Measurements from ENCODE around the gene CDH24. TPM values are rescaled to one million over a fixed set of nuclear protein-coding genes. Genes with fewer than 3 reads are reported as not detected.

Gene CDH24
- total and polyA plus RNA-seq, 8 donors: 1.2 to 14.3 (median 3.7) TPM; not detected in 1

DNA sequence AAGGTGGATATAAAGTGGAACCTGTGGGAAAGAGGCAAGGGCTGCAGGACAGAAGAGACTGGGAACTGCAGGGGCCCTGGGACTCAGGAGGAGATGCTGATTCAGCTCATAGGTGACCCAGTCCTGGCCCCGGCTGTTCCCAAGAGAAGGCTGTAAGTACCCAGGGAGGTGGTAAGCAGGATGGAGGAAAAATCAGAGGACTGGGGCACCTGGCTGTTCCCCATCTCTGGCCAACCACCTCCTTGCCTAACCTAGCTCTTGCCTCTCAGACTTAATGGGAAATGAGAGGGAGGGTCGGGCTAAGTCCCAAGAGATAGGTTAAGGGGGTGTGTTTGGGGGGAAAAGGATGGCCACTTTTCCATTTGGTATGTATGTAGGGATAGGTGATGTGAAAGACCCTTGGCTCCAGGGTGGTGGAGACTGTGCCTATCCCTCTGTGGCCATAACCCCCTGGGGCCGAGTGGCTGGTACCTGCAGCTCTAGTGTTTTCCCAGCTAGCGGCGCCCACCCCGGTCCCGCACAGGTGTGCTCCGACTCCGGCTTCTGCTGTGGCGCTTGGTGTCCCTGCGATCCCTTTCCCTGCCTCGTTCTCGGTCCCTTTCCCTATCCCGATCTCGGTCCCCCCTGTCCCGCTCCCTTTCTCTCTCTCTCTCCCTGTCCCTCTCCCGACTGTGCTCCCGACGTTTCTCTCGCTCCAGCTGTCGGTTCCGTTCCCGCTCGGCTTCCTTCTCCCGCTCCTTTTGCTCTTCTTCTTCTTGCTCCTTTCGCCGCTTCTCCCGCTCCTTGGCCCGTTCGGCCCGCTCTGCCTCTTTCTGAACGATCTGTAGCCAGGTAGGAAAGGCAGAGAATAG lies 1.6 kb upstream of the CDH24 start:
- H3K4me3 ChIP-seq: no peak overlapping the region
- peaks cover 48 to 55% (median 54%) of the 10 kb centered on the region in 4 donors for H3K36me3 ChIP-seq
- WGBS, 5 donors: 88 to 91% (median 90%) methylated on average over 29 to 32 of the region's 32 CpGs
- H3K9me3 ChIP-seq: no peaks in the 10 kb centered on the region
- intact Hi-C loops (cut with DNase I; ENCODE audit: low total_unique reads): loop anchor here (2.0 kb wide), 1 partner anchor 72 kb away; no protein-coding TSS in a partner anchor
- H3K4me1 ChIP-seq: peaks cover 22 to 51% (median 27%) of the 10 kb centered on the region in 4 donors
- TF ChIP-seq, protein P1, sequence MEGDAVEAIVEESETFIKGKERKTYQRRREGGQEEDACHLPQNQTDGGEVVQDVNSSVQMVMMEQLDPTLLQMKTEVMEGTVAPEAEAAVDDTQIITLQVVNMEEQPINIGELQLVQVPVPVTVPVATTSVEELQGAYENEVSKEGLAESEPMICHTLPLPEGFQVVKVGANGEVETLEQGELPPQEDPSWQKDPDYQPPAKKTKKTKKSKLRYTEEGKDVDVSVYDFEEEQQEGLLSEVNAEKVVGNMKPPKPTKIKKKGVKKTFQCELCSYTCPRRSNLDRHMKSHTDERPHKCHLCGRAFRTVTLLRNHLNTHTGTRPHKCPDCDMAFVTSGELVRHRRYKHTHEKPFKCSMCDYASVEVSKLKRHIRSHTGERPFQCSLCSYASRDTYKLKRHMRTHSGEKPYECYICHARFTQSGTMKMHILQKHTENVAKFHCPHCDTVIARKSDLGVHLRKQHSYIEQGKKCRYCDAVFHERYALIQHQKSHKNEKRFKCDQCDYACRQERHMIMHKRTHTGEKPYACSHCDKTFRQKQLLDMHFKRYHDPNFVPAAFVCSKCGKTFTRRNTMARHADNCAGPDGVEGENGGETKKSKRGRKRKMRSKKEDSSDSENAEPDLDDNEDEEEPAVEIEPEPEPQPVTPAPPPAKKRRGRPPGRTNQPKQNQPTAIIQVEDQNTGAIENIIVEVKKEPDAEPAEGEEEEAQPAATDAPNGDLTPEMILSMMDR (IDR thresholded peaks at IDR 0.05): no peak
- TF ChIP-seq EP300 (IDR thresholded peaks at IDR 0.05) (no peak), POLR2AphosphoS5 (IDR thresholded peaks at IDR 0.05) (no peak), POLR2A (IDR thresholded peaks at IDR 0.05) (no peak)
- H3K27ac ChIP-seq: peak overlapping the region in 2 of 5 donors; percentile 79 to 80
- no peak for DNase-seq
- H3K27me3 ChIP-seq: no peaks in the 10 kb centered on the region

DNA sequence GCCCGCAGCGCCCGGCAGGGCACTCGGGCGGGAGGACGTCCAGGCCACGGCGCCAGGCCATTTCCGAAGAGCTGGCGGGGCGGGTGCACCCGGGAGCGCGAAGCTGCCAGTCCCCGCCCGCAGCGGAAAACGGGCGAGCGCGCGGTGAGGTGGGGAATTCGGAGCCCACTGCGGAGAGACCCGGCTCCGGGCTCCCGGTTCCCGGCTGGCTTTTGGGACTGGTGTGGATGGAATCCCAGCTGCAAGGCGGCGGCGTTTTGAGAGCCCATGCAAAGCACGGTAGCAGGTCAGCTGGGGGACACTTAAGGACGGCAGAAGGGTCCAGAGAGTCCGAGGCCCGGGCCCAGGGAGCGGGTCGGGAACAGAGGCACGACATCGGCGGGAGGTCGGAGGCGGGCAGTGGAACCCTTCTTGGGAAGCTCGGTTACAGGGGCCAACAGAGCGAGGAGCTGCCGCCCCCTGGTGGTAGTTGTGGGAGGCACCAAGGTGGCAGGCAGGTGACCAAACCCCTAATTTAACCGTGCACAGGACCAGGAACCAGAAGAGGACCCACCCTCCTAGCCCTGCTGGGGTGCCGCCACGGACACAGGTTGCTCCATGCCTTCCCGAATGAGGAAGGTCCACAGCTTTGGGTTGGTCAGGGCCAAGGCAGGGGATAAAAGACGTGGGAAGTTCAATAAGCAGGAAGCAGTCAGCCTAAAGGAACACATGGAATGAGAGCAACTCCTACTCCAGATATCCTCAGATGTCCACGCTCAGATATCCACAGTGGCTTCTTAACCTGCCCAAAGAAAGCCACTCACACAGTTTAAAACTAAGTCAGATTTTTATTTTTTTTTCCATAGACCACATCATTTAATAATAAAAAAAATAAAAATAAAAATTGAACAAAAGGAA lies 685 bp upstream of the CDH24 start:
- WGBS, 5 donors: 1 to 2% (median 1%) methylated on average over 21 to 51 of the region's 51 CpGs
- H3K9me3 ChIP-seq: no peaks in the 10 kb centered on the region
- peak overlapping the region; percentile 33 to 80 (median 71) for H3K27ac ChIP-seq
- intact Hi-C loops (cut with DNase I; ENCODE audit: low total_unique reads): loop anchor here (2.0 kb wide), 1 partner anchor 71 kb away; no protein-coding TSS in a partner anchor
- peak overlapping the region; percentile 66 to 87 (median 76) for H3K4me3 ChIP-seq
- DNase-seq: peak; percentile 88 to 96
- H3K36me3 ChIP-seq: peaks cover 40 to 47% (median 45%) of the 10 kb centered on the region in 4 donors
- H3K27me3 ChIP-seq: no peaks in the 10 kb centered on the region
- TF ChIP-seq, protein P1 (IDR thresholded peaks at IDR 0.05): peak in 6 of 7 experiments; percentile 75 to 95 (median 92)
- TF ChIP-seq POLR2AphosphoS5 (IDR thresholded peaks at IDR 0.05): peak in 2 of 3 donors; percentile 14 to 70
- no peak for TF ChIP-seq EP300 (IDR thresholded peaks at IDR 0.05)
- TF ChIP-seq POLR2A (IDR thresholded peaks at IDR 0.05): no peak
- H3K4me1 ChIP-seq: peaks cover 22 to 50% (median 27%) of the 10 kb centered on the region in 4 donors

DNA sequence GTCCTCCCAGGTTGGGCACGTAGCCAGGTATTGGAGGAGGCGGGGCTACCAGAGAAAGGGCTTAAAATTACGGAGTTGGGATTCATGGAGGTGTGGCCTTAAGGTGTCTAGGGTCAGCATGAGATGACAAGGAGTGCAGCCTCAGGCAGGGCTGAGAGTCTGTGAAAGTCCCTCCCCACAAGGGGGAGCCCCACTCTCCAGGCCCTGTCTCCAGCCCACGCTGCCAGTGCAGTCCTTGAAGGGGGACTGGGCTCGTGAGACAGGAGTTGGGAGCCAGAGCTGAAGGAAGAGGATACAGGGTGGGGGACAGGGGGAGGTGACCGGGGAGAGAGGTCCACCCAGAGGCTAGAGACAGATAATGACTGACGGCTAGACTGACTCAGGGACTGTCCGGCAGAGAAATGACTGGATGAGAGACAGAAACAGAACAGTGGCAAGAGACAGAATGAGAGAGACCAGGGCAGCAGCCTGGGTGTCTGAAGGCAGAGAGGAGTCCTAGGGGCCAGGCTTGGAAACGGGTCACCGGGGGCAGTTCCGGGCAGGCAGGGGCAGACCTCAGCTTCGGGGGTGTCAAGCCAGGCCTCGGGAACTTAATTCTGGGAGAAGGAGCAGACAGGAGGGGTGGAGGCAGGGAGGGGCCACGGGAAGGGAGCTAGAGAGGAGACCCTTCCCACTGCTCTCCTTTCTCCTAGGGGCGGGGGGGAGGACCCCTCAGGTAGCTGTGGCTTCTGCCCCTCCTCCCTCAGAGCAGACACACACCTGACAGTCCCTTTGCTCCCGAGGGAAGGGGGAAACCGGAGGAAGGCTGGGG lies 970 bp downstream of the CDH24 start:
- peaks cover 27 to 30% (median 29%) of the 10 kb centered on the region in 4 donors for H3K36me3 ChIP-seq
- peak; percentile 75 to 83 for DNase-seq
- H3K27me3 ChIP-seq: no peaks in the 10 kb centered on the region
- no peaks in the 10 kb centered on the region for H3K9me3 ChIP-seq
- no peak for TF ChIP-seq EP300 (IDR thresholded peaks at IDR 0.05)
- TF ChIP-seq, protein P1 (IDR thresholded peaks at IDR 0.05): peak in 5 of 7 experiments; percentile 42 to 72 (median 51)
- intact Hi-C loops (cut with DNase I; ENCODE audit: low total_unique reads): no loop called here
- peak overlapping the region; percentile 66 to 87 (median 76) for H3K4me3 ChIP-seq
- peak overlapping the region in 2 of 5 donors; percentile 54 to 79 for H3K27ac ChIP-seq
- H3K4me1 ChIP-seq: peaks cover 12 to 33% (median 23%) of the 10 kb centered on the region in 4 donors
- WGBS, 5 donors: 4 to 9% (median 7%) methylated on average over 16 to 17 of the region's 17 CpGs

Data from stomach (tissue), 9 donors.